WTC11 (cell line): Measurements from ENCODE around the gene UBA1. TPM values are rescaled to one million over a fixed set of nuclear protein-coding genes. Genes with fewer than 3 reads are reported as not detected.

Experiments
- ATAC-seq: fragments of 200-7000 bp; cut with Tn5 transposase; 2 replicates; pipeline ENCODE4 v1.10.0; 2021; ENCODE audit warnings: mild to moderate bottlenecking, moderate library complexity
- CTCF ChIA-PET: fragments of 300-600 bp; sonication (Branson Sonifier 250); formaldehyde crosslinking; loops from one replicate; lab custom pipeline; 2021; ENCODE audit warnings: antibody characterized with exemption; lab: Charles Lee
- POLR2A ChIA-PET: fragments of 350-600 bp; sonication (Branson Sonifier 250); formaldehyde crosslinking; loops from one replicate; lab custom pipeline; 2021; ENCODE audit warnings: antibody characterized with exemption; lab: Charles Lee
- DNase-seq: peaks from one replicate; pipeline ENCODE4 v3.0.0; 2021; ENCODE audit warnings: low spot score
- H3K27ac Mint-ChIP-seq: 2 replicates; pipeline ENCODE4 v1.8.0; 2021; ENCODE audit warnings: mixed read lengths
- H3K27me3 Mint-ChIP-seq: 2 replicates; pipeline ENCODE4 v1.8.0; 2021; ENCODE audit warnings: low read depth, mild to moderate bottlenecking, moderate library complexity, mixed read lengths
- H3K36me3 Mint-ChIP-seq: 2 replicates; pipeline ENCODE4 v1.8.0; 2021; ENCODE audit warnings: mixed read lengths
- H3K4me1 Mint-ChIP-seq: 2 replicates; pipeline ENCODE4 v1.8.0; 2022; ENCODE audit warnings: mixed read lengths
- H3K4me3 Mint-ChIP-seq: 2 replicates; pipeline ENCODE4 v1.8.0; 2021; ENCODE audit warnings: mild to moderate bottlenecking, moderate library complexity, mixed read lengths
- H3K9me3 Mint-ChIP-seq: 2 replicates; pipeline ENCODE4 v1.8.0; 2021; ENCODE audit warnings: mixed read lengths
- CREB1 ChIP-seq: sonication (generic); formaldehyde crosslinking; IDR thresholded peaks from 2 replicates; pipeline ENCODE4 v1.8.0; 2023; ENCODE audit warnings: mild to moderate bottlenecking, missing genetic modification reagents
- MXD4 ChIP-seq: fragments of 250-450 bp; sonication (Bioruptor Pico); IDR thresholded peaks from 2 replicates; pipeline ENCODE4 v1.8.0; 2021; ENCODE audit warnings: mild to moderate bottlenecking, moderate library complexity, borderline replicate concordance
- NR1H2 ChIP-seq: sonication (generic); formaldehyde crosslinking; IDR thresholded peaks from 2 replicates; pipeline ENCODE4 v1.9.0; 2021; ENCODE audit warnings: mild to moderate bottlenecking, moderate library complexity, missing genetic modification reagents
- OVOL2 ChIP-seq: fragments of 250-450 bp; sonication (Bioruptor Pico); IDR thresholded peaks from 2 replicates; pipeline ENCODE4 v1.9.0; 2021; ENCODE audit warnings: mild to moderate bottlenecking, borderline replicate concordance
- TEAD1 ChIP-seq: sonication (generic); formaldehyde crosslinking; IDR thresholded peaks from 2 replicates; pipeline ENCODE4 v1.8.0; 2022; ENCODE audit warnings: mild to moderate bottlenecking, missing genetic modification reagents
- TEAD4 ChIP-seq: sonication (generic); formaldehyde crosslinking; IDR thresholded peaks from 2 replicates; pipeline ENCODE4 v1.8.0; 2022; ENCODE audit warnings: mild to moderate bottlenecking, missing genetic modification reagents
- ZBTB21 ChIP-seq: sonication (generic); formaldehyde crosslinking; IDR thresholded peaks from 2 replicates; pipeline ENCODE4 v1.8.1; 2023; ENCODE audit warnings: mild to moderate bottlenecking, missing genetic modification reagents, borderline replicate concordance
- ZNF232 ChIP-seq: sonication (generic); formaldehyde crosslinking; IDR thresholded peaks from 2 replicates; pipeline ENCODE4 v1.8.0; 2022; ENCODE audit warnings: mild to moderate bottlenecking, missing genetic modification reagents
- ZNF317 ChIP-seq: sonication (generic); formaldehyde crosslinking; IDR thresholded peaks from 2 replicates; pipeline ENCODE4 v1.8.1; 2023; ENCODE audit warnings: low read depth, mild to moderate bottlenecking, moderate library complexity, missing genetic modification reagents, borderline replicate concordance
- ZNF396 ChIP-seq: fragments of 250-450 bp; sonication (Bioruptor Pico); IDR thresholded peaks from 2 replicates; pipeline ENCODE4 v1.8.0; 2021; ENCODE audit warnings: mild to moderate bottlenecking, moderate library complexity, borderline replicate concordance
- total RNA-seq: library from RNA; stranded (reverse); gene quantifications from 3 replicates; pipeline ENCODE4 v1.2.3, GENCODE V29; 2021
- TF ChIP-seq, protein P1 (sequence below): sonication (generic); formaldehyde crosslinking; conservative IDR thresholded peaks from 2 replicates; pipeline ENCODE4 v1.8.1; 2023; ENCODE audit warnings: mild to moderate bottlenecking, low read depth, missing genetic modification reagents, moderate library complexity
- TF ChIP-seq, protein P2 (sequence below): sonication (generic); formaldehyde crosslinking; IDR thresholded peaks from 2 replicates; pipeline ENCODE4 v1.8.1; 2022; ENCODE audit warnings: mild to moderate bottlenecking, moderate library complexity, missing genetic modification reagents
- TF ChIP-seq, protein P3 (sequence below): fragments of 250-450 bp; sonication (Bioruptor Pico); IDR thresholded peaks from 2 replicates; pipeline ENCODE4 v2.1.2; 2022; ENCODE audit warnings: mild to moderate bottlenecking, moderate library complexity
- TF ChIP-seq, protein P4 (sequence below): sonication (generic); formaldehyde crosslinking; IDR thresholded peaks from 2 replicates; pipeline ENCODE4 v1.8.1; 2022; ENCODE audit warnings: missing genetic modification reagents, borderline replicate concordance
- TF ChIP-seq, protein P5 (sequence below): sonication (generic); formaldehyde crosslinking; IDR thresholded peaks from 2 replicates; pipeline ENCODE4 v1.8.1; 2022; ENCODE audit warnings: low read depth, missing genetic modification reagents, borderline replicate concordance
- TF ChIP-seq, protein P6 (sequence below): sonication (generic); formaldehyde crosslinking; IDR thresholded peaks from 2 replicates; pipeline ENCODE4 v1.8.1; 2023; ENCODE audit warnings: mild to moderate bottlenecking, missing genetic modification reagents, moderate library complexity
- TF ChIP-seq, protein P7 (sequence below): sonication (generic); formaldehyde crosslinking; IDR thresholded peaks from 2 replicates; pipeline ENCODE4 v1.8.0; 2023; ENCODE audit warnings: missing genetic modification reagents

The UBA1 gene
- total RNA-seq, 1 experiment from 2014 or later = 379 TPM

DNA sequence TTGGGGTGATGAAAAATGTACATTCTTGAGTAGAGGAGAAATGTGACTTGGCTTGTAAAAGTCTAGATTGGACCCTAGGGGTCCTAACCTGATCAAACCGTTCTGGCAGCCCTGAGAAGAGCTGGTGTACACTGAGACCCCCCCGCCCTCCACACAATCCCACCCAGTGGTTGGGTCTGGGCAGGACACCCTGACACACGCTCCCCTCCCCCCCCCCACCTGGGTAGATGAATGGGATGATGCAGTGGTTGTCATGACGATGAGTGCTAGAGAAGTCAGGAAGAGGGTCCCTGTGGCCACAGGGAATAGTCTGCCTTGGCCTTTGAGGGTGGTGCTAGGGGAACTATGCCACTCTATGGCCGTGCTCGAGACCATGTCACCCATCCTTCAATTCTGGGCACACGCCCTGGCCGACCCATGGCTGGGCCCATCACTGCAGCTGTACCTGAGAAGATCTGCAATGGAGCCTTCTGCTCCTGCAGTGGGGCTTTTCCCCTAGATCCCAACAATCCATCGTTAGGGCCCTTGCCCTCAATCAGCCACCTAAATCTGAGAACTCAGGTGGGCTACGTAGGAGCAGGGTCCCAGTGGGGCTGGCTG is 29.2 kb downstream of the UBA1 start:
- Mint-ChIP-seq H3K9me3 (no peaks in the 10 kb centered on the region), H3K4me3 (no peak overlapping the region), H3K4me1 (peaks cover 17% of the 10 kb centered on the region), H3K27ac (no peak overlapping the region), H3K27me3 (no peaks in the 10 kb centered on the region; the same call in 1 of the 2 replicates), H3K36me3 (peaks cover 43% of the 10 kb centered on the region)
- DNase-seq (no peak), ATAC-seq (no peak)
- no peak for TF ChIP-seq ZNF232
- TF ChIP-seq TEAD4 (CRISPR knock-in tag) = no peak
- TF ChIP-seq, protein P1, sequence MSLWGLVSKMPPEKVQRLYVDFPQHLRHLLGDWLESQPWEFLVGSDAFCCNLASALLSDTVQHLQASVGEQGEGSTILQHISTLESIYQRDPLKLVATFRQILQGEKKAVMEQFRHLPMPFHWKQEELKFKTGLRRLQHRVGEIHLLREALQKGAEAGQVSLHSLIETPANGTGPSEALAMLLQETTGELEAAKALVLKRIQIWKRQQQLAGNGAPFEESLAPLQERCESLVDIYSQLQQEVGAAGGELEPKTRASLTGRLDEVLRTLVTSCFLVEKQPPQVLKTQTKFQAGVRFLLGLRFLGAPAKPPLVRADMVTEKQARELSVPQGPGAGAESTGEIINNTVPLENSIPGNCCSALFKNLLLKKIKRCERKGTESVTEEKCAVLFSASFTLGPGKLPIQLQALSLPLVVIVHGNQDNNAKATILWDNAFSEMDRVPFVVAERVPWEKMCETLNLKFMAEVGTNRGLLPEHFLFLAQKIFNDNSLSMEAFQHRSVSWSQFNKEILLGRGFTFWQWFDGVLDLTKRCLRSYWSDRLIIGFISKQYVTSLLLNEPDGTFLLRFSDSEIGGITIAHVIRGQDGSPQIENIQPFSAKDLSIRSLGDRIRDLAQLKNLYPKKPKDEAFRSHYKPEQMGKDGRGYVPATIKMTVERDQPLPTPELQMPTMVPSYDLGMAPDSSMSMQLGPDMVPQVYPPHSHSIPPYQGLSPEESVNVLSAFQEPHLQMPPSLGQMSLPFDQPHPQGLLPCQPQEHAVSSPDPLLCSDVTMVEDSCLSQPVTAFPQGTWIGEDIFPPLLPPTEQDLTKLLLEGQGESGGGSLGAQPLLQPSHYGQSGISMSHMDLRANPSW (CRISPR knock-in tag) = no peak
- TF ChIP-seq ZNF317 (CRISPR knock-in tag) = no peak
- TF ChIP-seq, protein P2, sequence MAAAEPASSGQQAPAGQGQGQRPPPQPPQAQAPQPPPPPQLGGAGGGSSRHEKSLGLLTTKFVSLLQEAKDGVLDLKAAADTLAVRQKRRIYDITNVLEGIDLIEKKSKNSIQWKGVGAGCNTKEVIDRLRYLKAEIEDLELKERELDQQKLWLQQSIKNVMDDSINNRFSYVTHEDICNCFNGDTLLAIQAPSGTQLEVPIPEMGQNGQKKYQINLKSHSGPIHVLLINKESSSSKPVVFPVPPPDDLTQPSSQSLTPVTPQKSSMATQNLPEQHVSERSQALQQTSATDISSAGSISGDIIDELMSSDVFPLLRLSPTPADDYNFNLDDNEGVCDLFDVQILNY (CRISPR knock-in tag) = no peak
- TF ChIP-seq, protein P3, sequence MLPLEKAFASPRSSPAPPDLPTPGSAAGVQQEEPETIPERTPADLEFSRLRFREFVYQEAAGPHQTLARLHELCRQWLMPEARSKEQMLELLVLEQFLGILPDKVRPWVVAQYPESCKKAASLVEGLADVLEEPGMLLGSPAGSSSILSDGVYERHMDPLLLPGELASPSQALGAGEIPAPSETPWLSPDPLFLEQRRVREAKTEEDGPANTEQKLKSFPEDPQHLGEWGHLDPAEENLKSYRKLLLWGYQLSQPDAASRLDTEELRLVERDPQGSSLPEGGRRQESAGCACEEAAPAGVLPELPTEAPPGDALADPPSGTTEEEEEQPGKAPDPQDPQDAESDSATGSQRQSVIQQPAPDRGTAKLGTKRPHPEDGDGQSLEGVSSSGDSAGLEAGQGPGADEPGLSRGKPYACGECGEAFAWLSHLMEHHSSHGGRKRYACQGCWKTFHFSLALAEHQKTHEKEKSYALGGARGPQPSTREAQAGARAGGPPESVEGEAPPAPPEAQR = no peak
- TF ChIP-seq NR1H2 (CRISPR knock-in tag) = no peak
- no peak for TF ChIP-seq MXD4 (CRISPR knock-in tag)
- TF ChIP-seq TEAD1 (CRISPR knock-in tag) = no peak
- no peak for TF ChIP-seq ZBTB21
- TF ChIP-seq, protein P4, sequence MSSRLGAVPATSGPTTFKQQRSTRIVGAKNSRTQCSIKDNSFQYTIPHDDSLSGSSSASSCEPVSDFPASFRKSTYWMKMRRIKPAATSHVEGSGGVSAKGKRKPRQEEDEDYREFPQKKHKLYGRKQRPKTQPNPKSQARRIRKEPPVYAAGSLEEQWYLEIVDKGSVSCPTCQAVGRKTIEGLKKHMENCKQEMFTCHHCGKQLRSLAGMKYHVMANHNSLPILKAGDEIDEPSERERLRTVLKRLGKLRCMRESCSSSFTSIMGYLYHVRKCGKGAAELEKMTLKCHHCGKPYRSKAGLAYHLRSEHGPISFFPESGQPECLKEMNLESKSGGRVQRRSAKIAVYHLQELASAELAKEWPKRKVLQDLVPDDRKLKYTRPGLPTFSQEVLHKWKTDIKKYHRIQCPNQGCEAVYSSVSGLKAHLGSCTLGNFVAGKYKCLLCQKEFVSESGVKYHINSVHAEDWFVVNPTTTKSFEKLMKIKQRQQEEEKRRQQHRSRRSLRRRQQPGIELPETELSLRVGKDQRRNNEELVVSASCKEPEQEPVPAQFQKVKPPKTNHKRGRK = no peak
- TF ChIP-seq, protein P5, sequence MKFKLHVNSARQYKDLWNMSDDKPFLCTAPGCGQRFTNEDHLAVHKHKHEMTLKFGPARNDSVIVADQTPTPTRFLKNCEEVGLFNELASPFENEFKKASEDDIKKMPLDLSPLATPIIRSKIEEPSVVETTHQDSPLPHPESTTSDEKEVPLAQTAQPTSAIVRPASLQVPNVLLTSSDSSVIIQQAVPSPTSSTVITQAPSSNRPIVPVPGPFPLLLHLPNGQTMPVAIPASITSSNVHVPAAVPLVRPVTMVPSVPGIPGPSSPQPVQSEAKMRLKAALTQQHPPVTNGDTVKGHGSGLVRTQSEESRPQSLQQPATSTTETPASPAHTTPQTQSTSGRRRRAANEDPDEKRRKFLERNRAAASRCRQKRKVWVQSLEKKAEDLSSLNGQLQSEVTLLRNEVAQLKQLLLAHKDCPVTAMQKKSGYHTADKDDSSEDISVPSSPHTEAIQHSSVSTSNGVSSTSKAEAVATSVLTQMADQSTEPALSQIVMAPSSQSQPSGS (CRISPR knock-in tag) = no peak
- TF ChIP-seq OVOL2 = no peak
- TF ChIP-seq CREB1 = no peak
- TF ChIP-seq, protein P6, sequence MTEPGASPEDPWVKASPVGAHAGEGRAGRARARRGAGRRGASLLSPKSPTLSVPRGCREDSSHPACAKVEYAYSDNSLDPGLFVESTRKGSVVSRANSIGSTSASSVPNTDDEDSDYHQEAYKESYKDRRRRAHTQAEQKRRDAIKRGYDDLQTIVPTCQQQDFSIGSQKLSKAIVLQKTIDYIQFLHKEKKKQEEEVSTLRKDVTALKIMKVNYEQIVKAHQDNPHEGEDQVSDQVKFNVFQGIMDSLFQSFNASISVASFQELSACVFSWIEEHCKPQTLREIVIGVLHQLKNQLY (CRISPR knock-in tag) = no peak
- no peak for TF ChIP-seq ZNF396 (CRISPR knock-in tag)
- TF ChIP-seq, protein P7, sequence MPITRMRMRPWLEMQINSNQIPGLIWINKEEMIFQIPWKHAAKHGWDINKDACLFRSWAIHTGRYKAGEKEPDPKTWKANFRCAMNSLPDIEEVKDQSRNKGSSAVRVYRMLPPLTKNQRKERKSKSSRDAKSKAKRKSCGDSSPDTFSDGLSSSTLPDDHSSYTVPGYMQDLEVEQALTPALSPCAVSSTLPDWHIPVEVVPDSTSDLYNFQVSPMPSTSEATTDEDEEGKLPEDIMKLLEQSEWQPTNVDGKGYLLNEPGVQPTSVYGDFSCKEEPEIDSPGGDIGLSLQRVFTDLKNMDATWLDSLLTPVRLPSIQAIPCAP (CRISPR knock-in tag) = no peak
- CTCF ChIA-PET = no interaction called here
- POLR2A ChIA-PET = no interaction called here
